Measurements from ENCODE around the gene ACOXL. TPM values are rescaled to one million over a fixed set of nuclear protein-coding genes. Genes with fewer than 3 reads are reported as not detected.

The ACOXL gene
- total RNA-seq, 4 donors from 2014 or later, result not detected

- Histone ChIP-seq H3K9me3 (no peaks in the 10 kb centered on the region), H3K27me3 (peaks cover 0 to 87% (median 0%) of the 10 kb centered on the region in 4 donors), H3K36me3 (no peaks in the 10 kb centered on the region), H3K27ac (no peak overlapping the region), H3K4me1 (peaks cover 0 to 3% (median 0%) of the 10 kb centered on the region in 3 donors), H3K4me3 (no peak overlapping the region)
- no peak for DNase-seq
- TF ChIP-seq, protein P1, sequence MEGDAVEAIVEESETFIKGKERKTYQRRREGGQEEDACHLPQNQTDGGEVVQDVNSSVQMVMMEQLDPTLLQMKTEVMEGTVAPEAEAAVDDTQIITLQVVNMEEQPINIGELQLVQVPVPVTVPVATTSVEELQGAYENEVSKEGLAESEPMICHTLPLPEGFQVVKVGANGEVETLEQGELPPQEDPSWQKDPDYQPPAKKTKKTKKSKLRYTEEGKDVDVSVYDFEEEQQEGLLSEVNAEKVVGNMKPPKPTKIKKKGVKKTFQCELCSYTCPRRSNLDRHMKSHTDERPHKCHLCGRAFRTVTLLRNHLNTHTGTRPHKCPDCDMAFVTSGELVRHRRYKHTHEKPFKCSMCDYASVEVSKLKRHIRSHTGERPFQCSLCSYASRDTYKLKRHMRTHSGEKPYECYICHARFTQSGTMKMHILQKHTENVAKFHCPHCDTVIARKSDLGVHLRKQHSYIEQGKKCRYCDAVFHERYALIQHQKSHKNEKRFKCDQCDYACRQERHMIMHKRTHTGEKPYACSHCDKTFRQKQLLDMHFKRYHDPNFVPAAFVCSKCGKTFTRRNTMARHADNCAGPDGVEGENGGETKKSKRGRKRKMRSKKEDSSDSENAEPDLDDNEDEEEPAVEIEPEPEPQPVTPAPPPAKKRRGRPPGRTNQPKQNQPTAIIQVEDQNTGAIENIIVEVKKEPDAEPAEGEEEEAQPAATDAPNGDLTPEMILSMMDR (IDR thresholded peaks at IDR 0.05), result no peak
- no peak for TF ChIP-seq POLR2A (IDR thresholded peaks at IDR 0.05)
- intact Hi-C loops (cut with DNase I), result no loop called here
- WGBS, 2 donors, result 59 to 65% methylated on average over 3 to 4 of the region's 4 CpGs
Observed at GRCh38 chr2:110794390-110794789, 62.0 kb downstream of the ACOXL start.

DNA sequence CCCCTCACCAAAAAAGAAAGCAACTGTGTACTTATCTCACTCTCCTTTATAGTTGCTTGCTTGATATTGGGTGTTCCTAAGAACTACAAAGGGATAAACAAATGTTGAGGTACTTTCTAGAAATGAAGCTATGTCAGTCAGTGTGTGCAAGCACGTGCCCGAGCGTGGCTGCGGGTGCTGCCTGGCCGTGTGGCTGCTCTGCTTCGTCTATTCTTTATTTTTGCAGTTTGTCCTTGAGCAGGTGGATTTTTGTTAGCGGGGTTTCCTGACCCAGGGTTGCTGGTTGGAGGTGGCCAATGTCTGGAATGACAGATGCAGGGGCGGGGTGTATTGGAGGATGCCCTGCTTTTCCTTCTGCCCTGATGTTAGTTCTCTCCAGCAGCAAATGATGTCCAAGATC lies 62.6 kb downstream of the ACOXL start:
- Histone ChIP-seq H3K36me3 (no peaks in the 10 kb centered on the region), H3K4me1 (peaks cover 0 to 3% (median 0%) of the 10 kb centered on the region in 3 donors), H3K4me3 (no peak overlapping the region), H3K9me3 (no peaks in the 10 kb centered on the region), H3K27ac (no peak overlapping the region), H3K27me3 (peaks cover 0 to 87% (median 0%) of the 10 kb centered on the region in 4 donors)
- 78 to 98% methylated on average over 6 to 8 of the region's 8 CpGs for WGBS, 2 donors
- TF ChIP-seq, protein P1 (IDR thresholded peaks at IDR 0.05), result no peak
- no peak for TF ChIP-seq POLR2A (IDR thresholded peaks at IDR 0.05)
- DNase-seq, result no peak
- intact Hi-C loops (cut with DNase I), result no loop called here

DNA sequence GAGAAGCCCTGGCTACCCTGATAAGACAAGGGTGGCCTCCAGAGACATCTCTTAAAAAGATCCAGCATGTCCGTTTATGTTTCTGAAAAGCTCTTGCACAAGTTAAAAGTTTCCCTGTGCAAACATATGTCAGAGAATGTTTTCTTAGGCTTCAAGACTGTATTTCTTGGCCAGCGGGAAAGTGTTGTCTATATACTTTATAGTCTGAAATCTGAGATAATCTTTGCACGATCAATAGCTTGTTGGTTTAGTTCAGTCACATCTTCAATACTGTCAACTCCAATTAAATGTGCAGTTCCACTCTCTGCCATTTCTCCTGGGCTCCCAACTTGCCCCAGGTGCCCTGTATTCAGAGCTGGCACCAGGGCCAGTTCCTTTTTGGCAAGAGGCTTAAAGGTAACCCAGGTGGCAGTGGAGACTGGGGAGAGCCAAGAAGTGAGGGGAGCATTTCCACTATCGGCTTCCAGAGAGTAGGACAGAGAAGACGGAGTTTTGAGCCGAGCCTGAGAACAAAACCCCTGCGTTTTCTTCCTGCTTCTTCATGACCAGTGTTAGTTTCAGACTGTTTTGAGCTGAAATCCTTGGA lies 64.4 kb downstream of the ACOXL start:
- H3K9me3 ChIP-seq, result no peaks in the 10 kb centered on the region
- H3K27ac ChIP-seq, result no peak overlapping the region
- intact Hi-C loops (cut with DNase I), result no loop called here
- no peak overlapping the region for H3K4me3 ChIP-seq
- no peak for DNase-seq
- WGBS, 2 donors, result 56 to 80% methylated on average over 7 of the region's 7 CpGs
- no peak for TF ChIP-seq POLR2A (IDR thresholded peaks at IDR 0.05)
- TF ChIP-seq, protein P1 (IDR thresholded peaks at IDR 0.05), result no peak
- peaks cover 0 to 3% (median 0%) of the 10 kb centered on the region in 3 donors for H3K4me1 ChIP-seq
- no peaks in the 10 kb centered on the region for H3K36me3 ChIP-seq
- peaks cover 0 to 88% (median 0%) of the 10 kb centered on the region in 4 donors for H3K27me3 ChIP-seq

DNA sequence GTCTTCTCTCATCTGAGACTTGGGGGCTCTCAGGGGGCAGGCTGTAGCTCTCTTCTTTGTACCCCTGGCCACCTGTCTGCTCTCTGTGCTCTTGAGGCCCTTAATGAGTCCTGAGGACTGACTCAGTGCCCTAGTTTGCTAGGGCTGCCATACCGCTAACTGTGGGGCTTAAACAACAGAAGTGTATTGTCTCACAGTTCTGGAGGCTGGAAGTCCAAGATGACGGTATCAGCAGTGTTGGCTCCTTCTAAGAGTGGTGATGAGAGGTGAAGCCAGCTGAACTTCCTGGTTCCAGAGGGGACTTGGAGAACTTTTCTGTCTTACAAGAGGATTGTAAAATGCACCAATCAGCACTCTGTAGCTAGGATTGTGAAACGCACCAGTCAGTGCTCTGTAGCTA lies 67.0 kb downstream of the ACOXL start:
- WGBS, 2 donors, result 85 to 95% methylated on average over 2 to 3 of the region's 3 CpGs
- Histone ChIP-seq H3K4me3 (no peak overlapping the region), H3K9me3 (no peaks in the 10 kb centered on the region), H3K27ac (no peak overlapping the region), H3K27me3 (peaks cover 0 to 68% (median 0%) of the 10 kb centered on the region in 4 donors), H3K4me1 (peaks cover 0 to 3% (median 0%) of the 10 kb centered on the region in 3 donors), H3K36me3 (no peaks in the 10 kb centered on the region)
- intact Hi-C loops (cut with DNase I), result no loop called here
- DNase-seq, result no peak
- TF ChIP-seq, protein P1 (IDR thresholded peaks at IDR 0.05), result no peak
- TF ChIP-seq POLR2A (IDR thresholded peaks at IDR 0.05), result no peak

DNA sequence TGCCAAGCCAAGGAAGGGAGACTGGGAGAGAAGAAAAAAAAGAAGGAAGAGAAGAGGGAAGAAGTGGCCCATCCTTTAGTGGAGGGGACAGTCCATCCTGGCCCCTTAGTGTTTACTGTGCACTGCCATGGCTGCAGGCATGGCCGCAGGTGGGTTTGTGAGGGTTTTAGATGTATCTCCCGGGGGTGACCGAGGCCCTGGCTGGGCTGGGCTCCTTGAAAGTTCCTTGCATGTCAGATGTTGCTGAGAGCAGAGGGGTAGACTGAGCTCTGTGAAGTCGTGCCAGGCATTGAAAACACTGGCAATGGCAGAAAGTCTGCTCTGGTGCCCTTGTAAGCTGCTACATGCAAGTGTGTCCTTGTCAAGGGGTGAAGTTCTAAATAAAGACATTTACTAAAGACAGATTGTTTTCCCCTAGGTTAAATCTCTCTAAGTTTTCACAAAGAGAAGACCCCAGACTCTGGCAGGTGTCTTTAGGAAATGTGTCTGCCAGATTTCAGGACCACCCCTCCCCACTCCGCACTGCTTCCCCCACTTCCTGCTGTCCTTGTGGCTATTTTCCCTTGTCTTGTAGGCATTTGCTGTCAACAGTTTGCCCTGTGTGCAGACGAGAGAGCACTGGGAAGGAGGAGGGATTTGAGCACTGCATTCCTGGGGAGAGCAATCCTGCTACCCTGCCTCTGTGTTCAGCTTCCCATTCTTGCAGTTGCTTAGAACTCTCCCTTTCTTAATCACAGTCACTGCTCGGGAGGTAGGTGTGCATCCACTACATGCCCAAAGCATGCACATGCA lies 68.4 kb downstream of the ACOXL start:
- WGBS, 2 donors, result 73 to 74% methylated on average over 6 to 7 of the region's 7 CpGs
- peaks cover 0 to 64% (median 0%) of the 10 kb centered on the region in 4 donors for H3K27me3 ChIP-seq
- TF ChIP-seq, protein P1 (IDR thresholded peaks at IDR 0.05), result no peak
- TF ChIP-seq POLR2A (IDR thresholded peaks at IDR 0.05), result no peak
- intact Hi-C loops (cut with DNase I), result no loop called here
- no peak overlapping the region for H3K4me3 ChIP-seq
- no peak for DNase-seq
- H3K27ac ChIP-seq, result no peak overlapping the region
- H3K36me3 ChIP-seq, result no peaks in the 10 kb centered on the region
- peaks cover 0 to 3% (median 0%) of the 10 kb centered on the region in 3 donors for H3K4me1 ChIP-seq
- H3K9me3 ChIP-seq, result no peaks in the 10 kb centered on the region

Data from esophagus squamous epithelium (tissue), 5 donors.